HG02642 (cell line): ENCODE results near the gene PRKAR1A.
A peak's percentile ranks its signal among the peaks of the same experiment; 100 is the strongest.
"Not testable (repeated sequence)": the region's sequence is repeated elsewhere in the genome, so short reads cannot be mapped to it uniquely, and the experiment has no call there.

ENCODE experiments used
- ATAC-seq: cut with Tn5 transposase; IDR thresholded peaks from one replicate; pipeline ENCODE4 v1.9.1; 2021; ENCODE audit warnings: mild to moderate bottlenecking; ENCODE audit not compliant: unreplicated experiment, poor library complexity

The PRKAR1A gene

DNA sequence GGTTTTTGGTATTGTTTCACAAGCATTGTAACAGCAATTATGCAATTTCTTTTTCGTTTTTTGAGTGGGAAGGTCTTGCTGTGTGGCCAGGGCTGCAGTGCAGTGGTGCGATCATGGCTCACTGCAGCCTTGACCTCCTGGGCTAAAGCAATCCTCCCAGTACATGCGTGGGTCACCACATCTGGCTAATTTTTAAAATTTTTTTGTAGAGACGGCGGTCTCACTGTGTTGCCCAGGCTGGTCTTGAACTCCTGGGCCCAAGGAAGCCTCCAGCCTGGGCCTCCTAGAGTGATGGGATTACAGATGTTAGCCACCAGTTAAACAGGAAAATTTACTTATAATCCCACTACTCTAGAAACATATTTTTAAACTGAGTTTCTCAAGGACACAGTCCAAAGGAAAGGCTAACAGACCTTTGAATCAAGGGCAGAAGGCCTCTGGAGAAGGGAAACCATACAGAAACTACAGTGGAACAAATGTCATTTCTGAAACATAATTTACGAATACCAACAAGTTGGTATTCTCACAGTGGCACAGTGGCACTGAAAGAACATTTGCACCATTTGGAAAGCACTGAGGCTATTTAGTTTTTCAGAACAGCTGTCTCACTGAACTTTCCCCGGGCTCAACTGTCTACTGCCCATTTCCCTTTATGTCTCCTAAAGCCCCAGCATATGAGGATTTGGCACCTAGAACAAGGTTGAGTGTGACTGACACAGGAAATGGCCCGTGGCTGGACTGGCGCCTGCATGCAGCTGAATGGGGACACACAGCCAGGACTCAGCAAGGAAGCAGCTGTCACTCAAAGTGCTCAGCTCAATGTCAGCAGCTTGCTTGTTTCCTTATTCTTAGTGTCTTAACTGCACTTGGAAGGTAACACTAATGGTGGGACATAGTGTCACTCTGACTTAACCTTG is 2.8 kb upstream of the PRKAR1A start:
- ATAC-seq: no peak

DNA sequence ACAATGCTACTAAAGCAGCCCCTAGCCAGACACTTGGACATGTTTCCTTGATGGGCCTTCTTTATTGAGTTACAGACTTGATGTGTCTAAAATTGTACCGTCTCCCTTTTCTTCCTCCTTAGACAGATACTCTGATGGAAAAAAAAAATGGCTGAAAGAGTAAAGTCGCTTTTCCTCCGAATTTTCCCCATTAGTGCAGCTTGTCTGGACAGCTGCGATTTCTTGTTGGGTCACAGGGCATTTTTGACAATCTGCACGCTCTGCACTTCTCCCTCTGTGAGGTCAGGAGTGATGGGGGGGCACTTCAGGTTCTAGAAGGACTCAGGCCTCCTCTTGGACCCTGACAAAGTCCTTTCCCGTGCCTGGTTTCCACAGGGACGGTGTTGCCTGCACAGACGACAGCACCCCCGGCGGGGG is 968 bp upstream of the PRKAR1A start:
- ATAC-seq: no peak

DNA sequence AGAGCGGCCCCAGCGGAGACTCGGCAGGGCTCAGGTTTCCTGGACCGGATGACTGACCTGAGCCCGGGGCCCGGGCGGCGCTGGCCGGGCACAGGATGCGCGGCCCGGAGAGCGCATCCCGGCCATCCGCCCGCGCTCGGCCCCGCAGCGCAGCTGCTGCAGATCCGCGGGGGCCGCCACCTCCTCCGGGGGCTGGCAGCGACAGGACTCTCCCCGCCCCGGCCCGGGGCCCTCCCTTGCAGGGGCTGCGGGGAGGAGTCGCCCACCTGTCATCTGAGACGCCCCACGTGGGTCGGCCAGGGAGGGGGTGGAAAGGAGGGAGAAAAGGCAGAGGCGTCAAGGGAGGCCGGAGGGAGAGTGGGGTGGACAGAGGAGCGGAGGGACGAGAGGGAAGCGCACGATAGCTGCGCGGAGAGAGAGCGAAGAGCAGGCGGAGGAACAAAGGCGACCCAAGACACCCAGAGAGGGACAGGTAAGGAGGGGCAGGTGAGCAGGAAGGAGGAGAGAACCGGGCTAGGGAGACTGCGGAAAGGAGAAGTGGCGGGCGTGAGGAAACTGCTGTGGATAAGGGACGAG is 471 bp upstream of the PRKAR1A start:
- ATAC-seq: peak; percentile 55

DNA sequence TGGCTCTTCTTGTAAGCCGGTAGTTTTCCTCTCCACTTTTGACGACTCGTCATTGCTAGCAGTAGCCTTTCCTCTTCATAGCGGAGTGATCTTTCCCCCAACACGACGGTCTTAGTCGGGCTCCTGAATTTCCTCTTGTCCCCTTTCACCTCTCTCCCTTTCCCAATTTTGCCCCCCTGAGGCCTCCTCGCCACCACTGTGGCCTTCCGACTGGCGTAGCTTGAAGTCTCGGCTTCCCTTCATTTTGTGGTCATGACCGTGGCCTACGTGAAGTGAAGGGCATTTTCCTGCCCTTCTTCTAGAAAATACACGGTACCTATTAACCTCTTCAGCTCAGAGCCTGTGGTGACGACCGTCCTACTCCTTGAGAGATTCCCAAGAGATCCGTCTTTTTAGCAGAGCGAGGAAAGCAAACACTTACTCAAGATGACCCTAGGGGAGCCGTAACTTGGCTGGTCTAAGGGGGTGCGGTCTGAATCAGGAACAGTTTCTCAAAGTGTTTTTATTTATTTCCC is 787 bp downstream of the PRKAR1A start:
- no peak for ATAC-seq

DNA sequence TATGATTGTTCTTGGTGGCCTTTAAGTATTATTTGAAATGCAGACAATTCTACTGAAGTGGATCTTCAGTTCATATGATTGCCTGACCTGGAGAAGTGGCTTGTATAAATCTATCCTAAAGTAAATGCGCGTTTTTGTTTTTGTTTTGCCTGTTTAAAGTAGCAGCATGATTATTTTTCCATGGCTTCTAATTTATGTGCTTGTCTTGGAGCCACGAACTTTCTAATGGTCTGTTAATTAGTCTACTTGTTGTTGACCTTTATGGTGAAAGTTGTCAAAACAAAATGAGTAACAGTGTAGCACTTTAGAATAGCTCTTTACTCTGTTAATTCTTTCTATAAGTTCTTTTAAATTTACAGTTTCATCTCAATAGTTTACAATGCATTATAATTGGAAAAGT is 1.7 kb downstream of the PRKAR1A start:
- no peak for ATAC-seq

DNA sequence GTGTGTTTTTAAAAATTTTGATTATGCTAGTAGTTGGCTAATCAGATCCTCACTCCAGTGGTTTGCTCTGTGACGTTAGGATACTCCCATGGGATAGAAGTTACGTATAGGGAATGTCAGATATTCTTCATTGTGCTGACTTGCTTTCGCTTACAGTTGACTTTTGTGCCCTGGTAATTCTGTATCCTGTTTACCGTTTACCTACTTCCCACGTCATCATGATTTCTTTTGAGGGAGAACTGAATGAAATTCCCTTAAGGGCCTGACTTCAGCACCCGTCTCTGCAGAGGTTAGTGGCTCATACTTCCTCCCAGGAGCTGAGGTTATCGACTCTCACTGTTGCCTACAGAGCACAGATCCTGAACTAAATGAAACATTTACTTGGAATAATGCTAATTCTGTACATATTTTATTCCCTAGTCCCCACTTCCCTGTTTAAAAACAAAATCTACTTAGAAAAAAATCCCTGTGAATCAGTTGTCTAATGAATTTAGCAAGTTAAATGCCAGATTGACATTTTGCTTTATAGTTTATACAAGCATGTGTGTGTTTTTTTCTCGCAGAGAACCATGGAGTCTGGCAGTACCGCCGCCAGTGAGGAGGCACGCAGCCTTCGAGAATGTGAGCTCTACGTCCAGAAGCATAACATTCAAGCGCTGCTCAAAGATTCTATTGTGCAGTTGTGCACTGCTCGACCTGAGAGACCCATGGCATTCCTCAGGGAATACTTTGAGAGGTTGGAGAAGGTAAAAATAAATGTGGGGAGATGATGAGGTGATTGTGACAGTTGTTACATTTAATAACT is 2.8 kb downstream of the PRKAR1A start:
- no peak for ATAC-seq

DNA sequence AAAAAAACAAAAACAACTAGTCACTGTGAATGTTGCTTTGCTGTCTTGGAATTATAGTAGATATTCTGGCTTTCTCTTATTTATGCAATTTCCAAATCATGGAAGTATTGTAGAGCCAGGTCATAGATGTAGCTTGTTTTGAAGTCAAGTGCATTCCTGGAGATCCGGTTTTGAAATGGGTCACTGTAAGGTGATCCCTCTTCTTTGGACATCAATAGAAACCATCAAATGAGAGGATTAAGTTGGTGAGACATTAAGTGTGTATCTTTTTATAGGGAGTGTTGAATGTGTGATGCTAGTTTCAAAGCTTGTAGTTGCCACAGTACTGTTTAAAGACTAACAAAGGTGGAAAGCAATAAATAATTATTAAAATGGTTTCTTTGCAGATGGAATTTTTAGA is 4.5 kb downstream of the PRKAR1A start:
- ATAC-seq: no peak

DNA sequence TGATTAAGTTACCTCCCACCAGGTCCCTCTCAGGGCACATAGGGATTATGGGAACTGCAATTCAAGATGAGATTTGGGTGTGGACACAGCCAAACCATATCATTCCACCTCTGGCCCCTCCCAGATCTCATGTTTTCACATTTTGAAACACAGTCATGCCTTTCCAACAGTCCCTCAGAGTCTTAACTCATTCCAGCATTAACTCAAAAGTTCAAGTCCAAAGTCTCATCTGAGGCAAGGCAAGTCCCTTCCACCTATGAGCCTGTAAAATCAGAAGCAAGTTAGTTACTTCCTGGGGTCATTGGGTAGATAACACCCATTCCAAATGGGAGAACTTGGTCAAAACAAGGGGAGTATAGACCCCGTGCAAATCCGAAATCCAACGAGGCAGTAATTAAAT is 5.4 kb downstream of the PRKAR1A start:
- ATAC-seq: not testable (repeated sequence)

DNA sequence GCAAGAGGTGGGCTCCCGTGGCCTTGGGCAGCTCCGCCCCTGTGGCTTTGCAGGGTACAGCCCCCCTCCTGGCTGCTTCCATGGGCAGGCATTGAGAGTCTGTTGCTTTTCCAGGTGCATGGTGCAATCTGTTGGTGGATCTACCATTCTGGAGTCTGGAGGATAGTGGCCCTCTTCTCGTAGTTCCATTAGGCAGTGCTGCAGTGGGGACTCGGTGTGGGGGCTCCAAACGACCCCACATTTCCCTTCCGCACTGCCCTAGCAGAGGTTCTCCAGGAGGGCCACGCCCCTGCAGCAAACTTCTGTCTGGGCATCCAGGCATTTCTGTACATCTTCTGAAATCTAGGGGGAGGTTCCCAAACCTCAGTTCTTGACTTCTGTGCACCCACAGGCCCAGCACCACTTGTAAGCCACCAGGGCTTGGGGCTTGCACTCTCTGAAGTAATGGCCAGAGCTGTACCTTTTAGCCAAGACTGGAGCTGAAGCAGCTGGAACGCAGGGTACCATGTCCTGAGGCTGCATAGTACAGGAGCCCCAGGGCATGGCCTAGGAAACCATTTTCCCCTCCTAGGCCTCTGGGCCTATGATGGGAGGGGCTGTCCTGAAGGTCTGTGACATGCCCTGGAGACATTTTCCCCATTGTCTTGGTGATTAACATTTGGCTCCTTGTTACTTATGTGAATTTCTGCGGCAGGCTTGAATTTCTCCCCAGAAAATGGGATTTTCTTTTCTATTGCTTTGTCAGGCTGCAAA is 6.0 kb downstream of the PRKAR1A start:
- no peak for ATAC-seq

DNA sequence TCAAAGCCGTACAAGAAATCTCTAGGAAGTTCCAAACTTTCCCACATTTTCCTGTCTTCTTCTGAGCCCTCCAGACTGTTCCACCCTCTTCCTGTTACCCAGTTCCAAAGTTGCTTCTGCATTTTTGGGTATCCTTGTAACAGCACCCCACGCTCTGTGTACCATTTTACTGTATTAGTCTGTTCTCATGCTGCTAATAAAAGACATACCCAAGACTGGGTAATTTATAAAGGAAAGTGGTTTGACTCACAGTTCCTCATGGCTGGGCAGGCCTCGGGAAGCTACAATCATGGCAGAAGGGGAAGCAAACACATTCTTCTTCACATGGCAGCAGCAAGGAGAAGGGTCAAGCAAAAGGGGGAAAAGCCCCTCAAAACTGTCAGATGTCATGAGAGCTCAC is 6.8 kb downstream of the PRKAR1A start:
- ATAC-seq: not testable (repeated sequence)

DNA sequence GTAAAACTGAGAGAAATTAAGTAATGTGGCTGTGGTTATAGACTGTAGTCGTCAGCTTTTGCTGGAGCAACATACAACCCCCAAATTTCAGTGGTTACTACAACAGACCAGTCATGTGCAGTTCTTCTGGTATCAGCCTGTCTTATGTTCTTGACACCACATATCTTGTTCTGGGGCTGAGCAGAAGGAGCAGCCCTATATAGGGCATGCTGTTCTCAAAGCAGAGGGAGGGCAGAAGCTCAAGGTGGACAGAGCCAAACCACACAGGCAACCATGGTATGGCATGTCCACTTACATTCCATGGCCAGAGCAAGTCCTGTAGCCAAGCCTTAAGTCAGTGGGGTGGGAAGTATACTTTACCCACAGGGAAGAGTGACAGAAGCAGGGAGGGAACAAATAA is 7.7 kb downstream of the PRKAR1A start:
- ATAC-seq: no peak

DNA sequence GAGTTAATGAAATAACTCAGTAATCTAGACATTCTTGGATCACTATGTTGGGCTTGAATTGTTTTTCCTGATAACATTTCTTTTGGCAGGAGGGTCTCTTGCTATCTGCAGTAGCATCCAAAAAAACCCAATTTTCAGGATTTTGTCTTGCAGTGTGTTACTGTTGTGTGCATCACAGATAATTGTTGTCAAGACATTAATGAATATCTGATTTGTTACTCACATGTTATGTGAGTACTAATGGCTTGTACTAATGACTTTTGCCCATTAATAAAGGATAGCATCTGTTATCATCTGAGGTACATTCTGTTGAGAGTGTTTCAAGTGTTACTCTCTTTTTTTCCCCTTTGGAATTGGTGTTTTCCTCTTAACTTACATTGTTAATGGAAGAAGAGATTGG is 10.0 kb downstream of the PRKAR1A start:
- ATAC-seq: no peak

DNA sequence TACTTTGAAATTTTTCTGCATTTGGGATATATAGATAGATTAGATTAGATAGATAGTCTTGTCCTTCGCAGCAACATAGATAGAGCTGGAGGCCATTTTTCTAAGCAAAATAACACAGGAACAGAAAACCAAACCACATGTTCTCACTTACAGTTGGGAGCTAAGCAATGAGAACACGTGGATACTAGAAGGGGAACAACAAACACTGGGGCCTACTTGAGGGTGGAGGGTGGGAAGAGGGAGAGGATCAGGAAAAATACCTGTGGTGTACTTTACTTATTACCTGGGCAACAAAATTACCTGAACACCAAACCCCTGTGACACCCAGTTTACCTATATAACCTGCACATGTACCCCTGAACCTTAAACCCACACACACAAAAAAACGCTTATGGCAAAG is 14.3 kb downstream of the PRKAR1A start:
- no peak for ATAC-seq

DNA sequence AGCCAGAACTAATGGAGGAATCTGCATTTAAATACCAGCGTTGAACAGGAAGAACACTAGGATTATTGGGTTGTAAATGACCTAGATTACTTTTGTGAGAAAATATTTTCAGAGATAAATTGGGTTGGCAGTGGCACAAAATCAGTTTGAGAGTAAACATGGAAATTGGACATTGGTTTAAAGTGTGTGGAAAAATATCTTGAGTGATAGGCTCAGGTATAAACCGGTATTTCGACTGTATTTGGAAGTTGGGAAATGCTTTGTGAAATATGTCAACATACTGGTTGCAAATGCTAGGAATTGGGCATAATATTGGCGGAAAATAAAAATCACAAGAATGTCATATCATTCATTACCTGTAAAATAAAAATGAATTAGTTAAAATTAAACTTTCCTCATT is 15.1 kb downstream of the PRKAR1A start:
- ATAC-seq: no peak

DNA sequence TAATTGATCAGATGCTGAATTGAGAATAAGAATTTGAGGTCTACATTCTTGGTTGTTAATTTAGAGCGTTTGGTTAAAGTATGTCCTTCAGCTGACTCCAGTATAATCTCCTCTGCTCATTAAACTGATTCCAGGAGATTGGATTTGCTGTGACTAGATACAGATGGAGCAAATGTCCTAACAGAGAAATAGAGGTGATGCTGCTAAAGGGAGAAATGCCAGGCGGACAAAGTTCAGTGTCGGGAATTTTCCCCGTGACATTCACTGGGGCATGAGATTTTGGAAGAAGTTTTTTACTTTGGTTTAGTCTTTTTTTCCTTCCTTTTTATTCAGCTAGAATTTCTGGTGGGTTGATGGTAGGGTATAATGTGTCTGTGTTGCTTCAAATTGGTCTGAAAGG is 19.0 kb downstream of the PRKAR1A start:
- ATAC-seq: no peak

DNA sequence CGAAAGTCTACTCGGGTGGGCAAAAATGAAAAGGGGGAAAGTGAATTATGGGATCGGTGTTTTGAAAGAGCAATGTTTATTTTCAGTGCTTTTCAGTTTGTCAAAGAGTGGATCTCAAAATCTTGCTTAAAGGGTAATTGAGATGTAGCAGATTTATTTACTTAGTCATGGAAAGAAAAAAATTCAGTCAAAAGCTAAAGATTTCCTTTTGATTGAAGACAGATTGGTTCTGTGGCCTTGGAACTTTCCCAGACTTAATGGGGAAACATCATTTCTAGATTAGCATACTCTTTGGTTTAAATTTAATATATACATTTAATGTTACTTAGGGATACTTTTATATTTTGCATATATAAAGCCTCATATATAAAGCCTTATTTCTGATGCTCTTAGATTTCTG is 20.6 kb downstream of the PRKAR1A start:
- no peak for ATAC-seq

DNA sequence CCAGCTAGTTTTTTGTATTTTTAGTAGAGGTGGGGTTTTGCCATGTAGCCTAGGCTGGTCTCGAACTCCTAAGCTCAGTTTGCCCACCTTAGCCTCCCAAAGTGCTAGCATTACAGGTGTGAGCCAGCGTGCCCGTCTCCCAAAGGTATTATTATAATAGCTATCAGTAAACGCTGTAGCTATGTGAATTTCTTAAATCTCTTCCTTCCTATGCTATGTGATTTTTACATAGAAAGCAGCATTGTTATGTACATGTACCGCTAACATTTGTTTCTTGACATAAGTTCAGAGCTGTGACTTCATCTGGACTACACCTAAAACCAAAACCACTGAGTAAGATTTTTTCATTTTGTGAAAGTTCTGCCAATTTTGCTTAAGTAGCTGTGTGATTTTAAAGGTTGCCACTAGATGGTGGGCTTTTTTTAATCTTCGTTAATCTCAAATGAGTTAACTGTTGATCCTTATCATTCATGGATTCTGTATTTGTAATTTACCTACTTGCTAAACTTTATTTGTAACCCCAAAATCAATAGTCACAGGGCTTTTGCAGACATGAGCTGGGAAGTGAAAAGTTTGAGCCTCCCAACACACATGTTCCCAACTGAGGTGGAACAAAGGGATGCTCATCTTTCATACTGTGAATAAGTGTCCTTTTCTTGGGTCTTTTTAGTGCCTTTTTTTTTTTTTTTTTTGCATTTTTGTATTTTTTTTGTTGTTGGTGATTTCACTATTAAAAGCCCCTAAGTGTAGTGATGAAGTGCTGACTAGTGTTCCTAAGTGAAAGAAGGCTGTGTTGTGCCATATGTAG is 21.9 kb downstream of the PRKAR1A start:
- no peak for ATAC-seq

DNA sequence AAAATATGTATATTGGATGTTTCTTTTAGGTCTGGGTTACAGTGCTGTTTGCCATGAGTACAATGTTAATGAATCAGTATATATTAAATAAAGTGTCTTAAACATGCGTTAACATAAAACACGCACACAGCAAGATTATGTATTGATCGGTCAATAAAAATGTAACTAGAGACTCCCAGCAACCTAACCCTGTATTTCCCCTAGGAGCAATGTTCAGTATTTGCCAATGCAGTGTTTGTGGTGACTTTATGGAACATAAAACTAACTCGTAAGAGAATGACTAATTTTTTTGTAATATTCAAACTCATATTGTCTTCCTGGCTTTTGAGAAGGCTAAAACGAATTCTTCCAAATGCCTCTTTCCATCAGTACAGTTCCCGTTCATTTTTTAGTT is 22.5 kb downstream of the PRKAR1A start:
- ATAC-seq: no peak

DNA sequence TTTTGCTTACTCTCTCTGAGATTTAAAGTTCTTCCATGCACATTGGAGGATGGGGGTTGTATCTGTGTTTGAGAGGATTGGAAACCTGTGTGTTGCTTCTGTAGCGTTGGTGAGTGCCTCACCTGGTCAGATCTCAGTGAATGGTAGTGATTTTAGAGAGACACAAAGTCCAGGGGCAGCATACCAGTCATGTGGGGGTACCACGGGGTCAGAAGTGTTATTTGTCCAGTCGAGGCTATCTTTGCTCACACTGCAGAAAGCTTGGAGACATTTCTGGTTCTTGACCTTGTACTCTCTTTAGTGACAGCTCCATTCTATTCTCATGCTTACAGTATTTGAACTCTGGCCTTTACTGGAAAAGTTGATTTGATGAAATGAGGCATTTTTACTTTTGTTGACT is 23.7 kb downstream of the PRKAR1A start:
- ATAC-seq: no peak
